HEK293T (cell line): Measurements from ENCODE around the gene UBE2U.

Experiments
- CTBP1 ChIP-seq: fragments of 450-650 bp; IDR thresholded peaks from 2 replicates; pipeline ENCODE4 v1.6.1; 2016; ENCODE audit warnings: borderline replicate concordance
- ELF4 ChIP-seq: fragments of 450-650 bp; IDR thresholded peaks from 2 replicates; pipeline ENCODE4 v1.6.1; 2017; ENCODE audit warnings: antibody characterized with exemption
- FOXK2 ChIP-seq: fragments of 450-650 bp; IDR thresholded peaks from 2 replicates; pipeline ENCODE4 v1.6.1; 2016; ENCODE audit warnings: mild to moderate bottlenecking
- FOXM1 ChIP-seq: fragments of 450-650 bp; IDR thresholded peaks from 2 replicates; pipeline ENCODE4 v1.6.1; 2017; ENCODE audit warnings: mild to moderate bottlenecking, borderline replicate concordance
- LEF1 ChIP-seq: fragments of 450-650 bp; IDR thresholded peaks from 2 replicates; pipeline ENCODE4 v1.6.1; 2017; ENCODE audit warnings: mild to moderate bottlenecking, borderline replicate concordance
- NFRKB ChIP-seq: fragments of 450-650 bp; IDR thresholded peaks from 2 replicates; pipeline ENCODE4 v1.6.1; 2016; ENCODE audit warnings: mild to moderate bottlenecking, moderate library complexity
- SP1 ChIP-seq: fragments of 450-650 bp; IDR thresholded peaks from 2 replicates; pipeline ENCODE4 v1.6.1; 2017
- SUZ12 ChIP-seq: fragments of 450-650 bp; IDR thresholded peaks from 2 replicates; pipeline ENCODE4 v1.6.1; 2016; ENCODE audit warnings: mild to moderate bottlenecking
- TARDBP ChIP-seq: fragments of 450-650 bp; IDR thresholded peaks from 2 replicates; pipeline ENCODE4 v1.6.1; 2016
- TF ChIP-seq, protein P1 (sequence below): fragments of 450-650 bp; IDR thresholded peaks from 2 replicates; pipeline ENCODE4 v1.6.1; 2016

DNA sequence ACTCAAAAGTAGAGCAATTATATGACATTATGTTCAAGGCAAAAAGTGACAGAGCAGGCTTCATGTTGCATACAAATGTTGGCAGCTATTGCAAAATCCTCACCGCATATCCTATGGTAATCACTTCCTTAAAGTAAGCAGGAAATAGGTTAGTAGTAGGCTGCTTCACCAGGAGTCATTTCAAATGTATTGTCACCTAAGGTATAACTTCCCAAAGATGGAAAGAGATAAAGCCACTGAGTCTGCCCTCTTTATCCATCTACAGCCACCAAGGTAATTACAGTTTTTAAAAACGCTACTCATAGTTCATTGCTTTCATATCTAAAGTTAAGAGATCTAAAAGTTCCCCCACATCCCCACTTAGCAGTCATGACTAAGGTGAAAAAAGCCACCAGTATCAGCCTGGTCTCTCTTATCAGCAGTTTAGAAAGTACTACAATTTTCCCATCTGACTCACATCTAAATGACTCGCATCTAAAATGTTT is 31.6 kb upstream of the UBE2U start:
- TF ChIP-seq SP1, result no peak
- TF ChIP-seq SUZ12, result no peak
- TF ChIP-seq LEF1, result no peak
- TF ChIP-seq TARDBP, result no peak
- no peak for TF ChIP-seq FOXM1
- TF ChIP-seq, protein P1, sequence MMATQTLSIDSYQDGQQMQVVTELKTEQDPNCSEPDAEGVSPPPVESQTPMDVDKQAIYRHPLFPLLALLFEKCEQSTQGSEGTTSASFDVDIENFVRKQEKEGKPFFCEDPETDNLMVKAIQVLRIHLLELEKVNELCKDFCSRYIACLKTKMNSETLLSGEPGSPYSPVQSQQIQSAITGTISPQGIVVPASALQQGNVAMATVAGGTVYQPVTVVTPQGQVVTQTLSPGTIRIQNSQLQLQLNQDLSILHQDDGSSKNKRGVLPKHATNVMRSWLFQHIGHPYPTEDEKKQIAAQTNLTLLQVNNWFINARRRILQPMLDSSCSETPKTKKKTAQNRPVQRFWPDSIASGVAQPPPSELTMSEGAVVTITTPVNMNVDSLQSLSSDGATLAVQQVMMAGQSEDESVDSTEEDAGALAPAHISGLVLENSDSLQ, result no peak
- no peak for TF ChIP-seq NFRKB
- TF ChIP-seq FOXK2, result no peak
- no peak for TF ChIP-seq ELF4
- no peak for TF ChIP-seq CTBP1
